Endothelial cell (in vitro differentiated cells): Measurements from ENCODE around the gene FRMPD1. TPM values are rescaled to one million over a fixed set of nuclear protein-coding genes. Genes with fewer than 3 reads are reported as not detected.
"Not testable (repeated sequence)": the region's sequence is repeated elsewhere in the genome, so short reads cannot be mapped to it uniquely, and the experiment has no call there.

Experiments used
- DNase-seq: peaks from one replicate; pipeline ENCODE4 v3.0.0; 2021; ENCODE audit warnings: low spot score
- H3K27ac Mint-ChIP-seq: one replicate; pipeline ENCODE4 v1.8.0; 2021; ENCODE audit warnings: mixed read lengths, inconsistent platforms; ENCODE audit not compliant: unreplicated experiment
- H3K27me3 Mint-ChIP-seq: one replicate; pipeline ENCODE4 v1.8.0; 2021; ENCODE audit warnings: mild to moderate bottlenecking, moderate library complexity, mixed read lengths, inconsistent platforms; ENCODE audit not compliant: unreplicated experiment
- H3K36me3 Mint-ChIP-seq: one replicate; pipeline ENCODE4 v1.8.0; 2021; ENCODE audit warnings: mild to moderate bottlenecking, low read depth, mixed read lengths, inconsistent platforms; ENCODE audit not compliant: unreplicated experiment
- H3K4me1 Mint-ChIP-seq: one replicate; pipeline ENCODE4 v1.8.0; 2021; ENCODE audit warnings: mild to moderate bottlenecking, mixed read lengths, inconsistent platforms; ENCODE audit not compliant: unreplicated experiment
- H3K4me3 Mint-ChIP-seq: one replicate; pipeline ENCODE4 v1.8.0; 2021; ENCODE audit warnings: mild to moderate bottlenecking, mixed read lengths, inconsistent platforms; ENCODE audit not compliant: unreplicated experiment
- H3K9me3 Mint-ChIP-seq: one replicate; pipeline ENCODE4 v1.8.0; 2021; ENCODE audit warnings: mixed read lengths, inconsistent platforms; ENCODE audit not compliant: unreplicated experiment
- CTCF ChIP-seq: fragments of 200-600 bp; sonication (generic); IDR thresholded peaks from one replicate; pipeline ENCODE4 v1.5.0; 2021; ENCODE audit warnings: antibody characterized with exemption; ENCODE audit not compliant: unreplicated experiment
- long read RNA-seq: library from polyadenylated mRNA; unstranded; transcript quantifications from one replicate; pipeline ENCODE4 v2.0.0, GENCODE V29; 2020; ENCODE audit not compliant: unreplicated experiment
- total RNA-seq: library from RNA; stranded (reverse); fragmentation: NEBNext Ultra II Directional; extraction: Animal tissue kit (Norgen Biotek cat#: 25700); gene quantifications from one replicate; pipeline ENCODE4 v1.2.1, GENCODE V29; 2021; ENCODE audit not compliant: unreplicated experiment

FRMPD1 gene
- 0.08 TPM for total RNA-seq
- long read RNA-seq, partial matches to known transcripts, result 0 of 1 reads
- long read RNA-seq, other reads (novel, unspliced or antisense), result 1 of 1 reads

GRCh38 chr9:37650873-37651768 lies at the start of gene FRMPD1:
TSS of gene FRMPD1 (plus strand) at chr9:37650954. CDS start at chr9:37692642, 41,688 bp downstream.
- Mint-ChIP-seq H3K4me3 (peak within 1 kb of the TSS; percentile 91), H3K27ac (no peak within 1 kb of the TSS), H3K4me1 (peaks cover 12% of the 10 kb centered on the region), H3K36me3 (no peaks in the 10 kb centered on the region), H3K9me3 (no peaks in the 10 kb centered on the region), H3K27me3 (peaks cover 27% of the 10 kb centered on the region)
- TF ChIP-seq CTCF, result no peak
- peak; percentile 67 for DNase-seq

DNA sequence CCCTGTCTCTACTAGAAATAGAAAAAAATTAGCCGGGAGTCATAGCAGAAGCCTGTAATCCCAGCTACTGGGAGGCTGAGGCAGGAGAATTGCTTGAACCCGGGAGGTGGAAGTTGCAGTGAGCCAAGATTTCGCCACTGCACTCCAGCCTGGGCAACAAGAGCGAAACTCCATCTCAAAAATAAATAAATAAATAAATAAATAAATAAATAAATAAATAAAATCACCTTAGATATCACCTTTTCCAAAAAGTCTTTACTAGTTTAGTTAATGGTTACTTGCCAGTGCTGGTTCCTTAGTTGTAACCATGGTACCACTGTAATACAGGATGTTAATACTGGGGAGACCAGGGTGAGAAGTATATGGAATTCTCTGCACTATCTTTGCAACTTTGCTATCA lies 48.7 kb upstream of the FRMPD1 start:
- H3K9me3 Mint-ChIP-seq, H3K36me3 Mint-ChIP-seq, H3K27me3 Mint-ChIP-seq, H3K4me3 Mint-ChIP-seq, H3K4me1 Mint-ChIP-seq, H3K27ac Mint-ChIP-seq, DNase-seq: not testable (repeated sequence)

GRCh38 chr9:37602817-37603216 lies 47.9 kb upstream of the FRMPD1 start:
- H3K4me3 Mint-ChIP-seq, result no peak overlapping the region
- no peaks in the 10 kb centered on the region for H3K9me3 Mint-ChIP-seq
- H3K36me3 Mint-ChIP-seq, result no peaks in the 10 kb centered on the region
- H3K27ac Mint-ChIP-seq, result no peak overlapping the region
- no peaks in the 10 kb centered on the region for H3K4me1 Mint-ChIP-seq
- TF ChIP-seq CTCF, result no peak
- no peak for DNase-seq
- H3K27me3 Mint-ChIP-seq, result peaks cover 2% of the 10 kb centered on the region

GRCh38 chr9:37604296-37604695 lies 46.5 kb upstream of the FRMPD1 start:
- H3K27me3 Mint-ChIP-seq, result peaks cover 4% of the 10 kb centered on the region
- no peaks in the 10 kb centered on the region for H3K36me3 Mint-ChIP-seq
- no peak overlapping the region for H3K27ac Mint-ChIP-seq
- no peak for TF ChIP-seq CTCF
- no peak overlapping the region for H3K4me3 Mint-ChIP-seq
- H3K4me1 Mint-ChIP-seq, result peaks cover 3% of the 10 kb centered on the region
- no peaks in the 10 kb centered on the region for H3K9me3 Mint-ChIP-seq
- no peak for DNase-seq

DNA sequence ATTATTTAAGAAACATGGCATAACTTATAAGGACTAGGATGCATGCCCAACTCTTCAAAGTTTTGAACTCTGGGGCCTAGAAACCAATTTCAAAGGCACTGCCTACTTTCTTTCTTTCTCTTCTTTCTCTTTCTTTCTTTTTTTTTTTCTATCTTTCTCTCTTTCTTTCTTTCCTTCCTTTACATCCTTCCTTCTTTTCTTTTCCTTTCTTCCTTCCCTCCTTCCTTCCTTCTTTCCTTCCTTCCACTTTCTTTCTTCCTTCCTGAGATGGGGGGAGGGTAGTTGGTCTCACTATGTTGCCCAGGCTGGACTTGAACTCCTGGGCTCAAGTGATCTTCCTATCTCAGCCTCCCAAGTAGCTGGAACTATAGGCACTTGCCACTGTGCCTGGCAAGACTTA lies 42.5 kb upstream of the FRMPD1 start:
- Mint-ChIP-seq H3K36me3 (no peaks in the 10 kb centered on the region), H3K9me3 (no peaks in the 10 kb centered on the region), H3K27ac (no peak overlapping the region), H3K4me1 (peaks cover 10% of the 10 kb centered on the region), H3K27me3 (peaks cover 4% of the 10 kb centered on the region), H3K4me3 (no peak overlapping the region)
- no peak for DNase-seq
- no peak for TF ChIP-seq CTCF
